PC-9 (cell line): ENCODE results near the gene PLEKHH1.

Source experiments
- EZH2 ChIP-seq: fragments of 200-600 bp; sonication (generic); IDR thresholded peaks from 2 replicates; pipeline ENCODE4 v1.8.0; 2017; ENCODE audit warnings: antibody characterized with exemption, low read depth
- TF ChIP-seq, protein P1 (sequence below): fragments of 200-600 bp; sonication (generic); conservative IDR thresholded peaks from 2 replicates; pipeline ENCODE4 v1.6.1; 2017; ENCODE audit warnings: mixed run types, antibody characterized with exemption, mild to moderate bottlenecking, moderate library complexity

DNA sequence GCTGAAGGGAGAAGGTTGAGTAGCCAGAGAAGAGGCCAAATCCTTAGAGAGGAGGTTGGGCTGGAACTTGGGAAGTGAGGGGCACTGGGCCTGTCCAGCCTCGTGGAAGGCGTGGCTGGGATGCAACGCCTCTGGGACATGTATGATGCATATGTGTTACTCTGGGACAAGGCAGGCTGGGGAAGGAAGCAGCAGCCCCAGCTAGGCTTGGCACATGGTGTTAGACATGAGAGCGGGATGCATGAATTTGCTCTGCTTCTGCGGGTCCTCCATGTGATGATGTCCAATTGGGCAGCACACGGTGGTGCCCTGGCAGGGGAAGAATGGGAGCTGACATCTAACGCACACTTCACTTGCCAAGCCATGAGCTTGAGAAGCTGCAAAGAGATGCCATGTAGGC, 21.3 kb downstream of the PLEKHH1 start:
- TF ChIP-seq, protein P1, sequence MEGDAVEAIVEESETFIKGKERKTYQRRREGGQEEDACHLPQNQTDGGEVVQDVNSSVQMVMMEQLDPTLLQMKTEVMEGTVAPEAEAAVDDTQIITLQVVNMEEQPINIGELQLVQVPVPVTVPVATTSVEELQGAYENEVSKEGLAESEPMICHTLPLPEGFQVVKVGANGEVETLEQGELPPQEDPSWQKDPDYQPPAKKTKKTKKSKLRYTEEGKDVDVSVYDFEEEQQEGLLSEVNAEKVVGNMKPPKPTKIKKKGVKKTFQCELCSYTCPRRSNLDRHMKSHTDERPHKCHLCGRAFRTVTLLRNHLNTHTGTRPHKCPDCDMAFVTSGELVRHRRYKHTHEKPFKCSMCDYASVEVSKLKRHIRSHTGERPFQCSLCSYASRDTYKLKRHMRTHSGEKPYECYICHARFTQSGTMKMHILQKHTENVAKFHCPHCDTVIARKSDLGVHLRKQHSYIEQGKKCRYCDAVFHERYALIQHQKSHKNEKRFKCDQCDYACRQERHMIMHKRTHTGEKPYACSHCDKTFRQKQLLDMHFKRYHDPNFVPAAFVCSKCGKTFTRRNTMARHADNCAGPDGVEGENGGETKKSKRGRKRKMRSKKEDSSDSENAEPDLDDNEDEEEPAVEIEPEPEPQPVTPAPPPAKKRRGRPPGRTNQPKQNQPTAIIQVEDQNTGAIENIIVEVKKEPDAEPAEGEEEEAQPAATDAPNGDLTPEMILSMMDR = no peak
- no peak for TF ChIP-seq EZH2
